ENCODE measurements around the gene DCAF6. TPM values are rescaled to one million over a fixed set of nuclear protein-coding genes. Genes with fewer than 3 reads are reported as not detected.

DCAF6 gene
- total RNA-seq, 1 donor from 2014 or later = 37.5 TPM

GRCh38 chr1:167912294-167912693 is 24.2 kb upstream of the DCAF6 start:
- no peak for DNase-seq (ENCODE audit: low read depth)
- no peak overlapping the region for H3K4me3 ChIP-seq (ENCODE audit: low read depth, low read length)
- TF ChIP-seq CTCF (conservative IDR thresholded peaks at IDR 0.05; ENCODE audit: low read depth, low read length) = no peak

- no peak for DNase-seq (ENCODE audit: low read depth)
- TF ChIP-seq CTCF (conservative IDR thresholded peaks at IDR 0.05; ENCODE audit: low read depth, low read length) = no peak
These were observed 22.5 kb upstream of the DCAF6 start, which contains the start of gene ADCY10 for GRCh38 chr1:167913895-167914496. Gene ADCY10, minus strand, starts transcription at chr1:167914134. Its CDS starts 8,994 bp downstream, at chr1:167905140.

GRCh38 chr1:167915569-167915968 is 20.9 kb upstream of the DCAF6 start:
- TF ChIP-seq CTCF (conservative IDR thresholded peaks at IDR 0.05; ENCODE audit: low read depth, low read length) = no peak
- no peak overlapping the region for H3K4me3 ChIP-seq (ENCODE audit: low read depth, low read length)
- DNase-seq (ENCODE audit: low read depth) = no peak

More at GRCh38 chr1:167913895-167914496, 22.5 kb upstream of the DCAF6 start, which contains the start of gene ADCY10:
- no peak within 1 kb of the TSS for H3K4me3 ChIP-seq (ENCODE audit: low read depth, low read length)

- DNase-seq (ENCODE audit: low read depth) = no peak
- TF ChIP-seq CTCF (conservative IDR thresholded peaks at IDR 0.05; ENCODE audit: low read depth, low read length) = no peak
These were observed 19.5 kb upstream of the DCAF6 start for GRCh38 chr1:167916766-167917511.

GRCh38 chr1:167922023-167922422 is 14.5 kb upstream of the DCAF6 start:
- no peak for TF ChIP-seq CTCF (conservative IDR thresholded peaks at IDR 0.05; ENCODE audit: low read depth, low read length)
- DNase-seq (ENCODE audit: low read depth) = no peak
- no peak overlapping the region for H3K4me3 ChIP-seq (ENCODE audit: low read depth, low read length)

More at GRCh38 chr1:167916766-167917511, 19.5 kb upstream of the DCAF6 start:
- no peak overlapping the region for H3K4me3 ChIP-seq (ENCODE audit: low read depth, low read length)

- H3K4me3 ChIP-seq (ENCODE audit: low read depth, low read length) = no peak overlapping the region
- TF ChIP-seq CTCF (conservative IDR thresholded peaks at IDR 0.05; ENCODE audit: low read depth, low read length) = no peak
- no peak for DNase-seq (ENCODE audit: low read depth)
These were observed 13.8 kb upstream of the DCAF6 start for GRCh38 chr1:167922611-167923074.
